Colonic mucosa (tissue), 4 donors: ENCODE data around the gene SURF1. TPM values are rescaled to one million over a fixed set of nuclear protein-coding genes. Genes with fewer than 3 reads are reported as not detected.

Experiments used
- DNase-seq: peaks from one replicate; pipeline ENCODE4 v3.0.0-alpha.2; 2020
- H3K27ac ChIP-seq: fragments of 200-600 bp; one replicate; pipeline ENCODE4 v1.8.0; 2021
- H3K27me3 ChIP-seq: fragments of 200-600 bp; one replicate; pipeline ENCODE4 v1.8.0; 2021
- H3K36me3 ChIP-seq: fragments of 200-600 bp; one replicate; pipeline ENCODE4 v1.8.0; 2021
- H3K4me1 ChIP-seq: fragments of 200-600 bp; one replicate; pipeline ENCODE4 v1.8.0; 2021; ENCODE audit warnings: mild to moderate bottlenecking
- H3K4me3 ChIP-seq: fragments of 200-600 bp; one replicate; pipeline ENCODE4 v1.8.0; 2021
- H3K9ac ChIP-seq, 2 donors: one replicate each; pipeline ENCODE4 v1.7.0; 2013; ENCODE audit warnings: control low read depth in 2 of 2, low read depth in 2 of 2, low read length in 2 of 2
- H3K9me3 ChIP-seq: fragments of 200-600 bp; one replicate; pipeline ENCODE4 v1.8.0; 2021
- CTCF ChIP-seq: fragments of 200-600 bp; IDR thresholded peaks from one replicate; pipeline ENCODE4 v1.8.0; 2022; ENCODE audit warnings: antibody characterized with exemption, mild to moderate bottlenecking
- intact Hi-C: fragments of 100-400 bp; cut with DNase I; formaldehyde crosslinking; loops from one replicate; pipeline ENCODE4 v1.14.1; 2022
- total RNA-seq, 2 donors: library from RNA; stranded (reverse); fragmentation: NEBNext Ultra II Directional in 1 of 2; extraction: Animal tissue kit (Norgen Biotek cat#: 25700) in 1 of 2; gene quantifications; one replicate each; pipeline ENCODE4 v1.2.1, GENCODE V29; 2021
- donor health status: healthy.
- donor health status: DM: no; HTN: no; CAD: no.
- donor health status: DM: no; HTN: no; CAD: no.

The SURF1 gene
- total RNA-seq = 10 to 100 TPM; 63.3 to 66.7 TPM

DNA sequence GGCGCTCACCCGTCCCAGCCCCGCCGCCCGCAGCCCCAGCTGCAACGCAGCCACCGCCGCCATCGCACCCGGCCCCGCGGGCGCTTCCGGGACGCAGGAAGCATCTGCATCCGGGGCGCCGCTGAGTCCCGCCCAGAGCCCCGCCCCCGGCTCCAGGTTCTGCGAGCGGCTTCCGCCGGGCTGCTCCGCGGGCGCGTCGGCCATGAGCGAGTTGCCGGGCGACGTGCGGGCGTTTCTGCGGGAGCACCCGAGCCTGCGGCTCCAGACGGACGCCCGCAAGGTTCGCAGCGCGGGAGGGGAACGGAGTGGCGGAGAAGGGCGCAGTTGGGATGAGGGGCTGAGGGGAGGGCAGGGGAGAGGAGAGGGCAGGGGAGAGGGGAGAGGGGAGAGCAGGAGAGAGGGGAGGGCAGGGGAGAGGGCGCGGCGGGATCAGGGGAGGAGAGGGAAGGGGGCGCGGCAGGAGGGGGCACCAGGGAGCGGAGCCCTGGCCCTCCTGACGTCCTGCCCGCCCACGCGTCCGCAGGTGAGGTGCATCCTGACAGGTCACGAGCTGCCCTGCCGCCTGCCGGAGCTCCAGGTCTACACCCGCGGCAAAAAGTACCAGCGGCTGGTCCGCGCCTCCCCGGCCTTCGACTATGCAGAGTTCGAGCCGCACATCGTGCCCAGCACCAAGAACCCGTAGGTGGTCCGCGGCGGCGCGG lies at the start of gene SURF1, which contains the start of gene SURF2:
Gene SURF1 (minus strand): TSS at position 97 of the 701 bp plus-strand sequence. CDS start 34 bp downstream, at position 63.
Gene SURF2 (plus strand): TSS at position 160 of the 701 bp plus-strand sequence. CDS start 43 bp downstream, at position 203.
- no peak for TF ChIP-seq CTCF
- peak within 1 kb of the TSS; percentile 55 for H3K27ac ChIP-seq
- H3K9me3 ChIP-seq = no peaks in the 10 kb centered on the region
- H3K4me3 ChIP-seq = peak within 1 kb of the TSS; percentile 80
- H3K4me1 ChIP-seq = peaks cover 15% of the 10 kb centered on the region
- peak within 1 kb of the TSS; percentile 76 to 81 for H3K9ac ChIP-seq
- intact Hi-C loops = no loop called here
- H3K36me3 ChIP-seq = peaks cover 5% of the 10 kb centered on the region
- peak; percentile 91 for DNase-seq
- H3K27me3 ChIP-seq = no peaks in the 10 kb centered on the region

- no peak overlapping the region for H3K9ac ChIP-seq
- no peak for TF ChIP-seq CTCF
- intact Hi-C loops = loop anchor here (2.0 kb wide), 2 partner anchors 81 to 219 kb away; no protein-coding TSS in a partner anchor
- H3K9me3 ChIP-seq = no peaks in the 10 kb centered on the region
- DNase-seq = no peak
- no peaks in the 10 kb centered on the region for H3K27me3 ChIP-seq
- H3K36me3 ChIP-seq = peaks cover 4% of the 10 kb centered on the region
- H3K27ac ChIP-seq = no peak overlapping the region
- H3K4me1 ChIP-seq = no peaks in the 10 kb centered on the region
- no peak overlapping the region for H3K4me3 ChIP-seq
These were observed 49.5 kb upstream of the SURF1 start for GRCh38 chr9:133405508-133406438.

- Histone ChIP-seq H3K9me3 (no peaks in the 10 kb centered on the region), H3K36me3 (peaks cover 4% of the 10 kb centered on the region), H3K27me3 (no peaks in the 10 kb centered on the region), H3K4me3 (no peak overlapping the region), H3K4me1 (no peaks in the 10 kb centered on the region), H3K9ac (no peak overlapping the region), H3K27ac (no peak overlapping the region)
- intact Hi-C loops = loop anchor here (2.0 kb wide), 1 partner anchor 218 kb away; no protein-coding TSS in a partner anchor
- no peak for DNase-seq
- no peak for TF ChIP-seq CTCF
These were observed 48.2 kb upstream of the SURF1 start for GRCh38 chr9:133404454-133405002.

- no peaks in the 10 kb centered on the region for H3K4me1 ChIP-seq
- no peak overlapping the region for H3K9ac ChIP-seq
- peaks cover 4% of the 10 kb centered on the region for H3K36me3 ChIP-seq
- no peaks in the 10 kb centered on the region for H3K9me3 ChIP-seq
- H3K27me3 ChIP-seq = no peaks in the 10 kb centered on the region
- peak; percentile 70 for TF ChIP-seq CTCF
- DNase-seq = peak; percentile 67
- intact Hi-C loops = loop anchor here (2.0 kb wide), 1 partner anchor 217 kb away; no protein-coding TSS in a partner anchor
- H3K4me3 ChIP-seq = no peak overlapping the region
- no peak overlapping the region for H3K27ac ChIP-seq
These were observed 47.6 kb upstream of the SURF1 start for GRCh38 chr9:133403766-133404453.

- H3K4me1 ChIP-seq = no peaks in the 10 kb centered on the region
- DNase-seq = no peak
- H3K36me3 ChIP-seq = no peaks in the 10 kb centered on the region
- no peak overlapping the region for H3K27ac ChIP-seq
- no peak overlapping the region for H3K4me3 ChIP-seq
- H3K9me3 ChIP-seq = no peaks in the 10 kb centered on the region
- TF ChIP-seq CTCF = no peak
- intact Hi-C loops = no loop called here
- H3K9ac ChIP-seq = no peak overlapping the region
- H3K27me3 ChIP-seq = no peaks in the 10 kb centered on the region
These were observed 46.4 kb upstream of the SURF1 start for GRCh38 chr9:133402689-133403088.
